HL-60/S4 (cell line): ENCODE results near the gene RALB.
"Not testable (repeated sequence)": the region's sequence is repeated elsewhere in the genome, so short reads cannot be mapped to it uniquely, and the experiment has no call there.

Experiments
- in situ Hi-C: fragments of 300-500 bp; cut with MboI; formaldehyde crosslinking; loops from 2 replicates; pipeline ENCODE4 v1.14.3; 2022; ENCODE audit warnings: low sequenced_read_pairs

RALB gene

DNA sequence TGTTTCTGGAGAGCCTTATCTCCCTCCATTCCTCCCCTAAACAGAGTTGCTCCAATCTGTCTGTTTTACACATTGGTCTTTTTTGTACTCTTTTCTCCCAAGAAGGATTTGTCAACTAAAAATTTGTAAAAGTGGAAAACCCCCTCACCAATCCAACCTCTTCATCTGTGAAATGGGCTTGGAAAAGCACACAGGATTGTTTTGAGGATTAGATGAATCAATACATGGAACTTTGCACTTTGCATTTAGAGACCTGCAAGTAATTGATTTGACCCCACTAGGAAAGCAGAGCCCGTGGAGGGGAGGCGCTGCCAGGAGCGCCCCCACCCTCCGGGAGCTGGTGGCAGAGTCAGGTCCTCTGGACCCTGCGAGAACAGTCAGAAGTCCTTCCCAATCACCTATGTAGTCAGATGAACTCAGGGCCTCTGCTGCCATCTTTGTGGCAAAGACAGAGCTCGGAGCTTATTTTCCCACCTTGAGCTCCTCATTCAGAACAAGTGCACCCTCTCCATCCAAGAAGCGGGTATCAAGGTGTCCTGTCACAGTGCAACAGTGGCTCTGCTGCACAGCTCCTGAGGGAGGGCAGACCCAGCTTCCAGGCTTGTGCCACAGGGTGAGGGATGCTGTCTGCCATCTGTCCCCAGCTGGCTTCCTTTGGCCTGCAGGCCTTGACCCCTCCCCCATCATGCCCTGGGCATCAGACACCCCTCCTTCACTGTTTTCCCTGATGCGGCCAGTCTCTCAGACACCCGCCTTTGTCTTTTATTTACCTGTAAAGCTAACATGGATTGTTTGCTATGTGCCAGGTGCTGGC lies 27.7 kb upstream of the RALB start:
- in situ Hi-C loops, result no loop called here

- in situ Hi-C loops, result no loop called here
These were observed 27.0 kb upstream of the RALB start for GRCh38 chr2:120225549-120226065.

DNA sequence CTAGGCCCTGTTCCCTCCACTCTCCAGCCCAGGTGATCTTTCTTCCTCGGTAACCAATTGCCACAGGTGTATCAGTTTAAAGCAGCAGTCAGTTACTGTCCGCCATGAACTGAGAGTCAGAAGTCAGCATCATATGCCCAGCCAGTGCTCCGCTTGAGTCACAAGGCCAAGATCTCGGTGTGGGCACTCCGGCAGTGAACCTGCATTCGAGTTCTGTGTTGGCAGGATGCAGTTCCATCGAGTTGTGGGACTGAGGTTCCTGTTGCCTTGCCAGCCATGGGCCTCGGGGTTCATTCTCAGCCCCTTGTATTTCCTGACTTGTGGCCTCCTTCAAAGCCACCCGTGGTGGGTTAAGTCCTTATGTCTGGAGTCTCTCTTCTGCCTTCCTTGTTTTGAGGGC lies 26.3 kb upstream of the RALB start:
- in situ Hi-C loops, result no loop called here

DNA sequence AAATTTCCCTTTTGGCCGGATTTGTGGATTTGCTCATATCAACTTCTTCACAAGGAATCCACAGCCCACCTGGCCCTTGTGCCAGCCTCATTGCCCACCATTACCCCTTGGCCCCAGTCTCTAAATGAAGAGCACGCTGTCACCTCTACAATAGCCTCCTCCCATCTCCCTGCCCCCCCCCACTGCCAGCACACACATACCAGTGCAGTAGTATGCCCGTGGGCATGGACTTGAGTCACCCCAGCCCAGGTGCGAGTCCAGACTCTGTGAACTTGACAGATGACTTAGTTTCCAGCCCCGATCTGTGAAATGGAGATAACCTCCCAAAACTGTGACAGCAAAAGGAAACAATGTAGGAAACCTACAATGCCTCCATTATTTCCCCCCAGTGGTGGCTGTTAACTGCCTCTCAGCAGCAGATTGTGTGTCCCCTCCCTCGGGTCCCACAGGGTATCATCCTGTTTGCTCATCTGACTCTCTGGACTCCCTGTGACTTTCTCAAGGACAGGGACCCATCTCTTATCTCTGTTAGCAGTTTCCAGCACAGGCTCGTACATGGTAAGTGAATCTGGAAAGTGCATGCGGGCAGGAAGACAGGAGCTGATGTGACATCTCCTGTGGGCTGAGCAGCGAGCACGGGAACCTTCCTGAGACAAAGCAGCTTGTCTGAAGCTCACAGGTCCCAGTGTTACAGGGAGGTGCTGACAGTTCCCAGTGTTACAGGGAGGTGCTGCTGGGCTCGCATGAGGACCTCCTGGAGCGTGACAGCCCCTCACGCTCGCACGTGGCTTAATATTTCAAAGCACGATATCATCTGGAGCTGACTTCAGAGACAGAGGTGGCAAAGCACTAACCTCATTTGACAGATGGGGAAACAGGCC lies 25.3 kb upstream of the RALB start:
- in situ Hi-C loops, result no loop called here

- in situ Hi-C loops, result no loop called here
These were observed 24.1 kb upstream of the RALB start for GRCh38 chr2:120228503-120228902.

GRCh38 chr2:120229341-120229740 lies 23.3 kb upstream of the RALB start:
- in situ Hi-C loops, result no loop called here

DNA sequence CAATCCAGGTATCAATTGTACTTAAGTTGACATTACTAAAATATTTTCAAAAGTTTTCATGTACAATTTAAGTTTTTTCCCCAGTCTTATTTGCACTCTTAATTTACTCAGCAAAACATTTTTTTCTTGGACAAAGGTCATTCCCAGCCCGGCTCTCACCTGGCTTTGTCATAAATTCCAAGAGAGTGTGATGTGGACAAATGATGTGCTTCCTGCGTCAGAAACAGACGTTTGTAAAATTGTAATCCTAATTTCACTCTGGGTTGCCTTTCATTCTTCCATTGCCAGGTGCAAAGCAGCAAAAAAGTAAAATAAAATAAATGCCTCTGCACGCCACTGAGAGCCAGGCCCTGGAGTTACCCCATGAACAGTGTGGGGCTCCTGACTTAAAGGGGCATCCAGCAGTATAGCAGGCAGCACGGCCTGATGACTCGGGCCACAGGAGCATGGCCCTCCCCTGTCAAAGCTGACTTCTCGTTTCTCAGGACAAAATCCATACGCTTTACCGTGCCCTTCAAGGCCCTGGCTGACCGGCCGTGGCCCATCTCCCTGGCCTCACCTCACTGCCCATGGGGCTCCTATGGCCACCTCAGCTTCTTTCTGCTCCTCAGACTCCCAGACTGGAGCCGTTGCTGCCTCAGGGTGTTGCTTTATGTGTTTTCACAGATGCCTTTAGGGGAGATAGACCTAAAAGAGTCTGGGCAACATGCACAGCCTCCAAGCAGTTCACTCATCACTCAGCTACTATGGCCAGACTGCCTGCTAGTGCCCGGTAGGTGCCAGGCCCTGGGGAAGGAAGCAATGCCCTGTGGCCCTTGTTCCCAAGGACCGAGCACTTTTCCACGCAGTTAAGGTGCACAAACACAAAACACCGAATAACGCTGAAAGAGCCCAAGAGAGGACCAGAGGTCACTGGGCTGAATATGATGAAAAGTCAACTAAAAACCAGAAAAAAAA lies 21.9 kb upstream of the RALB start:
- in situ Hi-C loops, result no loop called here

- in situ Hi-C loops, result no loop called here
These were observed 21.1 kb upstream of the RALB start for GRCh38 chr2:120231564-120231973.

- in situ Hi-C loops, result no loop called here
These were observed 20.5 kb upstream of the RALB start for GRCh38 chr2:120231974-120232635.

DNA sequence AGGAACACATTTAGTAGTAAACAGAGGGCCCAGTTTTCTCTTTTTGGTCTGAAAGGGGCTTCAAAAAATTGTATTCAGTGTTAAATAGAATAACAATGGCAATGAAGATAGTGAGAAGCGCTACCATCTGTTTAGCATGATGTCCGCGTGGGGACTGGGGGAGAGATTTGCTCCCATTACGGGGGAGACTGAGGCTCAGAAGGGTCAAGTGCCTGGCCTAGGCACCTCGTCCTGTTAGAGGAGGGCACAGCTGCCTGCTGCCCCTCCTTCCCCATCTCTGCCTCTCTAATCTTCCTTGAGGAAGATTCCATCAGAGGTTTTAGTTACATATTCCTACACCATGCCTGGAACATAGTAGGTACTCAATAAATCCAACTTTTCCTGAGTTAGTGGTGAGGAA lies 19.4 kb upstream of the RALB start:
- in situ Hi-C loops, result no loop called here

DNA sequence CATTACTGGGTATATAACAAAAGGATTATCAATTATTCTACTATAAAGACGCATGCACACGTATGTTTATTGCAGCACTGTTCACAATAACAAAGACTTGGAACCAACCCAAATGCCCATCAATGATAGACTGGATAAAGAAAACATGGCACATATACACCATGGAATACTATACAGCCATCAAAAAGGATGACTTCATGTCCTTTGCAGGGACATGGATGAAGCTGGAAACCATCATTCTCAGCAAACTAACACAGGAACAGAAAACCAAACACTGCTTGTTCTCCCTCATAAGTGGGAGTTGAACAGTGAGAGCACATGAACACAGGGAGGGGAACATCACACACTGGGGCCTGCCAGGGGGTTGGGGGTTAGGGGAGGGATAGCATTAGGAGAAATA lies 17.5 kb upstream of the RALB start:
- in situ Hi-C loops, result not testable (repeated sequence)

DNA sequence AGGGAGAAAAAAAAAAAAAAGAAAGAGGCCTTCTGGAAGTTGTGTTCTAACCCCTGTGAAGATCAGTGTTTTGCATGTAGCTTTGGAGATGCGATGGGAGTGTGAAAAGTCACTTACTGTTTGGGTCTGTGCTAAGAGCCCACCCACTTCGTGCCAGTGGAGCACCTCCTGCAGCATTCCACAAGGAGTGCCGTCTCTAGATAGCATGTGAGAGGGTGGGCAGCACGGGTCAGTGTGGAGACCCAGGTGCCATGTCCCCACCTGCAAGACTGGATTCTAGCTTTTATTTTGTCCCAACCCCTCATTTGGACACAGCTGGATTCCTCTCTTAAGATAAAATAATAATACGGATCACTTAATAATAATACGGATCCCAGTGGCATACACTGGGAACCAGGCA lies 17.0 kb upstream of the RALB start:
- in situ Hi-C loops, result no loop called here

GRCh38 chr2:120236316-120236715 lies 16.3 kb upstream of the RALB start:
- in situ Hi-C loops, result no loop called here

GRCh38 chr2:120236791-120237190 lies 15.9 kb upstream of the RALB start:
- in situ Hi-C loops, result no loop called here

- in situ Hi-C loops, result no loop called here
These were observed 15.2 kb upstream of the RALB start for GRCh38 chr2:120237491-120237902.

- in situ Hi-C loops, result no loop called here
These were observed 13.7 kb upstream of the RALB start for GRCh38 chr2:120238728-120239487.

DNA sequence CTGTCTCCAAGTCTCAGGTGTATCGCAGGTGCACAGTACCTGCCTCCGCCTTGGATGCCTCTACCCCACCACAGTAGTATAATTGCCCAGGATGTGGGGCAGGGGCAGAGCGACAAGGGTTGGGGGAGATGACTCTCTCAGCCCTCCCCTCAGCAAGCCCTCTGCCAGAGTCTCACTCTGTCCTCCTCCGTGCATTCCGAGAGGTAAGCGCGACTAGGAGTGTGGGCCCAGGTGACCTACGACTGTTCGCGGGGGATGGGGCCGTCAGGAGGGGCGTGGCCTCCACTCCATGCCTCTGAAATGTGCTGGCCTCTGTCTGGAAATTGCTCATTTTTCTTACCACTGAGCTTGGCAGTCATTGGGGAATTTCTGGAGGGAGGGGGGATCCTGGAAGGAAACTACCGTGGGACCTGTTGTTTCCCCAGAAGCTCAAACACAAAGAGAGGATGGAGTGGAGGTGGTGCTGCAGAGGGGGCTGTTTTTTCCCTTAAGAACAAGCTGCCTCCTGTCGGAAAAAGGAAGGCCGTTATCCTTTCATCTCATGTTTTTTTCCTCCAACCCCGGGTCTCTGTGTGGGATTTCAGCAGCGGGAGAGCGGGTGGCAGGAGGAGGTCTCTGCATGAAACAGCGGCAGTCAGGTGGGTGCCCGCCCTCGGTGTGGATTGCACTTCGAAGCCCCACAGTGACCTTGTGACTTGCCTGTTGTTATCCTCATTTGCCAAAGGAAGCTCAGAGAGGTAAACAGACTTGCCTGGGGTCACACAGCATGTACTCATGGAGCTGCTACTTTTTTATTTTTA lies 13.0 kb upstream of the RALB start:
- in situ Hi-C loops, result no loop called here

- in situ Hi-C loops, result no loop called here
These were observed 11.7 kb upstream of the RALB start for GRCh38 chr2:120240901-120241429.
